Measurements from ENCODE around the gene NFATC2IP. TPM values are rescaled to one million over a fixed set of nuclear protein-coding genes. Genes with fewer than 3 reads are reported as not detected.

NFATC2IP gene
- total and polyA plus RNA-seq, 2 of the 4 experiments (the other 2 are of a cell fraction), result 10.0 to 29.1 TPM

- ChIA-PET CTCF (no interaction called here), POLR2A (ENCODE audit: unreplicated experiment) (no interaction called here)
- no TSS peak for BruUV-seq (replicated peaks)
These were observed 32.0 kb upstream of the NFATC2IP start for GRCh38 chr16:28918698-28919097.

More at GRCh38 chr16:28918698-28919097, 32.0 kb upstream of the NFATC2IP start:
- intact Hi-C loops (cut with micrococcal nuclease), result loop anchor here (5.0 kb wide), 1 partner anchor 36 kb away; no protein-coding TSS in a partner anchor
- no peak overlapping the region for H2BK20ac ChIP-seq (ENCODE audit: low read depth, low read length)
- no peaks in the 10 kb centered on the region for H4K20me1 ChIP-seq (ENCODE audit: insufficient read depth, low read length)
- no peak overlapping the region for H3K9ac ChIP-seq (ENCODE audit: low read depth, low read length)
- no peak overlapping the region for H2BK5ac ChIP-seq (ENCODE audit: low read depth, low read length, poor library complexity, severe bottlenecking)
- in situ Hi-C loops (cut with MboI; ENCODE audit: low sequenced_read_pairs), result no loop called here
- no peak overlapping the region for H2BK15ac ChIP-seq (ENCODE audit: low read depth, low read length)
- H3K4me2 ChIP-seq (ENCODE audit: low read depth, low read length), result no peak overlapping the region
- no peak overlapping the region for H2AK9ac ChIP-seq (replicated peaks; ENCODE audit: low read depth, low read length, poor library complexity)
- no peaks in the 10 kb centered on the region for H3K4me1 ChIP-seq (ENCODE audit: control insufficient read depth, insufficient read depth, low read length)
- no peaks in the 10 kb centered on the region for H3K27me3 ChIP-seq (ENCODE audit: control insufficient read depth, insufficient read depth, low read length)
- H3K9me3 ChIP-seq (ENCODE audit: control insufficient read depth, insufficient read depth, low read length), result no peaks in the 10 kb centered on the region
- no peak overlapping the region for H3K56ac ChIP-seq (ENCODE audit: extremely low read depth, insufficient read depth, low read length)
- no peak overlapping the region for H4K91ac ChIP-seq (ENCODE audit: insufficient read depth, low read depth, low read length)
- no peak overlapping the region for H4K5ac ChIP-seq (ENCODE audit: low read depth, low read length)
- H3K27ac ChIP-seq (ENCODE audit: insufficient read depth, low read length), result no peak overlapping the region
- H2AFZ ChIP-seq (replicated peaks; ENCODE audit: low read length, poor library complexity), result no peak overlapping the region
- no peak overlapping the region for H2BK120ac ChIP-seq (ENCODE audit: low read depth, low read length)
- no peak overlapping the region for H2AK5ac ChIP-seq (ENCODE audit: low read depth, low read length)
- H3K23ac ChIP-seq (ENCODE audit: low read depth, low read length), result no peak overlapping the region
- dilution Hi-C loops (cut with HindIII; ENCODE audit: low sequenced_read_pairs, unreplicated experiment), result no loop called here
- TF ChIP-seq FOS (IDR thresholded peaks at IDR 0.05; ENCODE audit: low read depth, low read length), result no peak
- TF ChIP-seq MAZ (IDR thresholded peaks at IDR 0.05; ENCODE audit: borderline replicate concordance, low read depth, low read length), result no peak
- no peak for TF ChIP-seq RFX5 (IDR thresholded peaks at IDR 0.05; ENCODE audit: low read depth, low read length)
- TF ChIP-seq ELK1 (IDR thresholded peaks at IDR 0.05; ENCODE audit: borderline replicate concordance, low read depth, low read length), result no peak
- no peak for TF ChIP-seq SMC3 (IDR thresholded peaks at IDR 0.05; ENCODE audit: low read depth, low read length)
- no peak for TF ChIP-seq MAFK (IDR thresholded peaks at IDR 0.05; ENCODE audit: low read depth, low read length)
- no peak for TF ChIP-seq USF2 (IDR thresholded peaks at IDR 0.05; ENCODE audit: low read depth, low read length)
- no peak for DNase-seq
- peaks cover 30% of the 10 kb centered on the region for H3K36me3 ChIP-seq (ENCODE audit: control insufficient read depth, insufficient read depth, low read length)
- no peak overlapping the region for H4K8ac ChIP-seq (ENCODE audit: low read depth in 2 of 2, low read length in 2 of 2)
- ATAC-seq (ENCODE audit: low read depth), result no peak
- no peak overlapping the region for H3K4me3 ChIP-seq (ENCODE audit: insufficient read depth, low read depth, low read length)
- H3K18ac ChIP-seq (ENCODE audit: low read depth, low read length), result no peak overlapping the region
- H3K4ac ChIP-seq (ENCODE audit: low read depth, low read length), result no peak overlapping the region
- WGBS, 2 experiments (ENCODE audit: extremely low coverage in 2 of 2, insufficient read length in 1 of 2), result no CpG with 5 or more reads among the region's 3 CpGs
- H3K9me1 ChIP-seq (ENCODE audit: insufficient read depth, low read length), result no peaks in the 10 kb centered on the region; the same call in 1 of the 2 replicates
- no peak overlapping the region for H3K14ac ChIP-seq (replicated peaks; ENCODE audit: low read depth, low read length)
- H3K79me1 ChIP-seq (ENCODE audit: low read depth in 1 of 2, low read length in 2 of 2), result peaks cover 0 to 6% of the 10 kb centered on the region in 2 experiments; a peak in 2 of 4 replicates
